KMS-11 (cell line): ENCODE data around the gene RAB31.

Source experiments
- H2AFZ ChIP-seq: fragments of 200-600 bp; sonication (generic); 2 replicates; pipeline ENCODE4 v1.6.1; 2016; ENCODE audit warnings: antibody characterized with exemption, mixed run types, low read depth
- H3K27ac ChIP-seq: fragments of 200-600 bp; sonication (generic); 2 replicates; pipeline ENCODE4 v1.6.1; 2016; ENCODE audit warnings: mild to moderate bottlenecking, mixed run types
- H3K27me3 ChIP-seq: fragments of 200-600 bp; sonication (generic); 2 replicates; pipeline ENCODE4 v1.6.1; 2017; ENCODE audit warnings: mild to moderate bottlenecking, low read depth, mixed run types, moderate library complexity; ENCODE audit not compliant: insufficient read depth
- H3K36me3 ChIP-seq: fragments of 200-600 bp; sonication (generic); 2 replicates; pipeline ENCODE4 v1.6.1; 2017; ENCODE audit warnings: mild to moderate bottlenecking, mixed run types; ENCODE audit not compliant: insufficient read depth
- H3K4me1 ChIP-seq: fragments of 200-600 bp; sonication (generic); 2 replicates; pipeline ENCODE4 v1.6.1; 2016; ENCODE audit warnings: mild to moderate bottlenecking, low read depth, mixed run types; ENCODE audit not compliant: poor library complexity, severe bottlenecking
- H3K4me2 ChIP-seq: fragments of 200-600 bp; sonication (generic); 2 replicates; pipeline ENCODE4 v1.7.0; 2016; ENCODE audit warnings: mild to moderate bottlenecking, mixed run types
- H3K4me3 ChIP-seq: fragments of 200-600 bp; sonication (generic); IDR thresholded peaks from 2 replicates; pipeline ENCODE4 v1.6.1; 2017; ENCODE audit warnings: low read depth, low read length, mixed read lengths; ENCODE audit not compliant: insufficient read depth
- H3K79me2 ChIP-seq: fragments of 200-600 bp; sonication (generic); 2 replicates; pipeline ENCODE4 v1.6.1; 2016; ENCODE audit warnings: low read depth, mixed run types; ENCODE audit not compliant: insufficient read depth
- H3K9ac ChIP-seq: fragments of 200-600 bp; sonication (generic); 2 replicates; pipeline ENCODE4 v1.6.1; 2016; ENCODE audit warnings: mild to moderate bottlenecking, mixed run types
- H4K20me1 ChIP-seq: fragments of 200-600 bp; sonication (generic); 2 replicates; pipeline ENCODE4 v1.6.1; 2016; ENCODE audit warnings: mild to moderate bottlenecking, mixed run types; ENCODE audit not compliant: insufficient read depth
- CTCF ChIP-seq: fragments of 200-600 bp; sonication (generic); conservative IDR thresholded peaks from 2 replicates; pipeline ENCODE4 v1.6.1; 2017; ENCODE audit warnings: low read depth, mild to moderate bottlenecking, antibody characterized with exemption, low read length, moderate library complexity, mixed read lengths

RAB31 gene

DNA sequence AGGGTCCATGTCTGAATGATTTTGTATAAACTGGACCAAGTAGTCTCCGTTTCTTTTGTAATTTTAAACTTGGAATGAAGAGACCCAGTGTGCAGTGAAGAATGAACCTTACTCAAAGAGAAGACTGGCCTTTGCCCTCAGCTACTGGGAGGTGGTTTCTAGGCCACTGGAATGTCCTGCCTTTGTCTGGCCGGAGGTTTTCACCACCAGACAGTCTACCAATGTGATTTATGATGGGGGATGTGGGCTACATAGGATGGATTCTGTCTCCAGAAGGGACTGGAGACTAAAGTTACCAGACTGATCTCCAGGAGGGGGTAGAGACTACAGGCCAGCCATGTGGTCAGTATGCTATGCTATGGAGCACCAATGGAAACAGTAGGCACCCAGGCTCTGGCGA lies 42.8 kb upstream of the RAB31 start:
- no peak overlapping the region for H2AFZ ChIP-seq
- H4K20me1 ChIP-seq, result no peaks in the 10 kb centered on the region
- no peak overlapping the region for H3K4me3 ChIP-seq
- no peaks in the 10 kb centered on the region for H3K4me1 ChIP-seq
- H3K4me2 ChIP-seq, result no peak overlapping the region
- H3K9ac ChIP-seq, result no peak overlapping the region
- H3K27ac ChIP-seq, result no peak overlapping the region
- H3K79me2 ChIP-seq, result no peaks in the 10 kb centered on the region
- no peak for TF ChIP-seq CTCF
- no peaks in the 10 kb centered on the region for H3K36me3 ChIP-seq
- no peaks in the 10 kb centered on the region for H3K27me3 ChIP-seq

GRCh38 chr18:9666548-9666947 lies 41.6 kb upstream of the RAB31 start:
- Histone ChIP-seq H3K4me3 (no peak overlapping the region), H3K4me1 (no peaks in the 10 kb centered on the region), H3K36me3 (no peaks in the 10 kb centered on the region), H3K27me3 (no peaks in the 10 kb centered on the region), H3K9ac (no peak overlapping the region), H3K4me2 (no peak overlapping the region), H3K27ac (no peak overlapping the region), H4K20me1 (no peaks in the 10 kb centered on the region), H2AFZ (no peak overlapping the region), H3K79me2 (no peaks in the 10 kb centered on the region)
- TF ChIP-seq CTCF, result no peak

DNA sequence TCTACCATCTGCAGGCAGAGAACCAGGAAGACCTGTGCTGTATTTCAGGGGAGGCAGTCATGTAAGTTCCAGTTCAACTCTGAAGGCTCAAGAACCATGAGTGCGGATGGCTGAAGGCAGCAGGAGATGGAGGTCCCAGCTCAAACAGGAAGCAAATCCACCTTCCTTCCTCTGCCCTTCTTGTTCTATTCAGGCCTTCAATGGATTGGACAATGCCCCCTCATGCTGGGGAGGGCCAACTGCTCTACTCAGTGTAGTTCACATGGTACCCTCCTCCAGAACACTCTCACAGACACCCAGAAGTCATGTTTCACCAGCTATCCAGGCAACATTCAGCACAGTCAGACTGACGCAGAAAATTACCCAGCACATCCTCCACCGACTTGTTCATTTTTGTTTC lies 39.1 kb upstream of the RAB31 start:
- Histone ChIP-seq H4K20me1 (no peaks in the 10 kb centered on the region), H3K9ac (no peak overlapping the region), H2AFZ (no peak overlapping the region), H3K36me3 (no peaks in the 10 kb centered on the region), H3K4me1 (peaks cover 16% of the 10 kb centered on the region), H3K4me3 (no peak overlapping the region), H3K79me2 (no peaks in the 10 kb centered on the region), H3K27me3 (no peaks in the 10 kb centered on the region), H3K27ac (no peak overlapping the region), H3K4me2 (no peak overlapping the region)
- no peak for TF ChIP-seq CTCF

GRCh38 chr18:9671214-9671613 lies 36.9 kb upstream of the RAB31 start:
- Histone ChIP-seq H3K27ac (no peak overlapping the region), H2AFZ (no peak overlapping the region), H3K4me1 (peaks cover 22% of the 10 kb centered on the region), H3K79me2 (no peaks in the 10 kb centered on the region), H4K20me1 (no peaks in the 10 kb centered on the region), H3K36me3 (no peaks in the 10 kb centered on the region), H3K9ac (no peak overlapping the region), H3K27me3 (no peaks in the 10 kb centered on the region), H3K4me2 (no peak overlapping the region), H3K4me3 (no peak overlapping the region)
- no peak for TF ChIP-seq CTCF
